HS-27A (cell line): ENCODE results near the gene NCKAP1.
A peak's percentile ranks its signal among the peaks of the same experiment; 100 is the strongest.

Experiments used
- DNase-seq: peaks from one replicate; pipeline ENCODE4 v3.0.0-alpha.2; 2012; ENCODE audit warnings: low read depth, missing footprints

NCKAP1 gene

GRCh38 chr2:182949052-182949451 lies 89.2 kb downstream of the NCKAP1 start:
- DNase-seq = no peak

GRCh38 chr2:182946958-182947369 lies 91.3 kb downstream of the NCKAP1 start:
- no peak for DNase-seq

GRCh38 chr2:182943339-182943738 lies 94.9 kb downstream of the NCKAP1 start:
- DNase-seq = no peak

- no peak for DNase-seq
Observed at GRCh38 chr2:182942756-182943155, 95.5 kb downstream of the NCKAP1 start.

GRCh38 chr2:182941919-182942318 lies 96.3 kb downstream of the NCKAP1 start:
- no peak for DNase-seq

- DNase-seq = no peak
Observed at GRCh38 chr2:182941121-182941722, 97.0 kb downstream of the NCKAP1 start.

GRCh38 chr2:182937870-182938269 lies 100.4 kb downstream of the NCKAP1 start:
- no peak for DNase-seq

- no peak for DNase-seq
Observed at GRCh38 chr2:182933629-182934028, 104.6 kb downstream of the NCKAP1 start.

- DNase-seq = no peak
Observed at GRCh38 chr2:182929972-182930371, 108.3 kb downstream of the NCKAP1 start.

- no peak for DNase-seq
Observed at GRCh38 chr2:182924306-182924705, 114.0 kb downstream of the NCKAP1 start.

GRCh38 chr2:182921234-182921633 lies 117.0 kb downstream of the NCKAP1 start:
- DNase-seq = no peak

GRCh38 chr2:182920631-182921056 lies 117.6 kb downstream of the NCKAP1 start:
- DNase-seq = no peak

GRCh38 chr2:182920089-182920488 lies 118.2 kb downstream of the NCKAP1 start:
- DNase-seq = no peak

GRCh38 chr2:182918961-182919652 lies 119.2 kb downstream of the NCKAP1 start:
- DNase-seq = no peak

- DNase-seq = no peak
Observed at GRCh38 chr2:182917924-182918323, 120.3 kb downstream of the NCKAP1 start.

- no peak for DNase-seq
Observed at GRCh38 chr2:182916417-182916816, 121.8 kb downstream of the NCKAP1 start.

GRCh38 chr2:182915369-182916326 lies 122.6 kb downstream of the NCKAP1 start:
- DNase-seq = peak; percentile 54

- DNase-seq = no peak
Observed at GRCh38 chr2:182914852-182915251, 123.4 kb downstream of the NCKAP1 start.

- DNase-seq = no peak
Observed at GRCh38 chr2:182913064-182913463, 125.2 kb downstream of the NCKAP1 start.

GRCh38 chr2:182912518-182912915 lies 125.7 kb downstream of the NCKAP1 start:
- no peak for DNase-seq

- DNase-seq = no peak
Observed at GRCh38 chr2:182911813-182912517, 126.3 kb downstream of the NCKAP1 start.

GRCh38 chr2:182910965-182911364 lies 127.3 kb downstream of the NCKAP1 start:
- no peak for DNase-seq
